Effector CD8-positive, alpha-beta T cell (primary cell): ENCODE data around the gene CASK.

Experiments used
- DNase-seq: peaks from one replicate; lab custom pipeline; 2025; lab: John Stamatoyannopoulos, UW

Gene CASK

DNA sequence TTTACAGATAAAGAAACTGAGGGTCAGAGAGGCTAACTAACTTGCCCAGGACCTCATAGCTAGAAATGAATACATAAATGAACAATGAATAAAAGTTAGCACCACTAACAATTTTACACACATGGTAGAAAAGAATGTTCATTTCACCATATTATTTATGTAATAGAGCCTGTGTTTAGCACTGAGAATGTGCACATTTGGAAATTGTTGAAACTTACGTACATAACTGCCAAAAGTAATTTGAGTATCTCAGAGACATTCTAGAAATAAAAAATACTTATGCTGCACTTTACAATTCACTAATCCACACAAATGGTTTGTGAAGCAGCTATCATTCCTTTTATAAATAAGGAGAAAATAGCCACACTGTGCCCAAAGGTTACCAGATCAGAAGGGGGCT, 9.9 kb downstream of the CASK start:
- no peak for DNase-seq

DNA sequence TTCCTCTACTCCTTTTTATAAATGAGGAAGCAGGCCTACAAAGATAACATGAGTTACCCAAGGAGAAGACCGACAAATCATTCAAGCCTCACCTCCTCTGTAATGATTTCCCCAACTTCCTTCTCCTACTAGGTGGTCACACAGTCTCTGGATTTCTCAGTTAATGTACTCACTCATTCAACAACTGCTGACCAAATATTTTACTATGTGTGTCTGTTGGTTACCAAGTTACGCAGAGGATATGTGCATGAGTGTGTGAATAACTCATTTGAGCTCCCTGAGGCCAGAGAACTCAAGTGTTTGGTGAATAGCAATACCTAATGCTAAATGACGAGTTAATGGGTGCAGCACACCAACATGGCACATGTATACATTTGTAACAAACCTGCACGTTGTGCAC, 10.4 kb downstream of the CASK start:
- DNase-seq, result no peak

DNA sequence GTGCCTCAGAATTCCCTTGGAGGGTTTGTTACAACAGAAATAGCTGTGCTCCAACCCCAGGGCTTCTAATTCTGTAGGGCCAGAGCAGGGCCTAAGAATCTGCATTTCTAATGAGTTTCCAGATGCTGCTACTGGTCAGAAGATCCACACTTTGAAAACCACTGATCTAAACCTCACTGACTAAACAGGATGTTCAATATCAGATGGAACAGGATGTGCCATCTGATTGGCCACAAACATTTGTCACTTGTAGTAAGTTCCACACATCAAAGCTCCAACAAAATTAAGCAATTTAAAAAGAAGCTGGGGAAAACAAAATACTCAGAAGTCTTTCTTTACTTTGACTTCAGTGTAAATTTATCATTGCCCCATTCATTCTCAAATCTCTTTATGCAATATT, 14.3 kb downstream of the CASK start:
- DNase-seq, result no peak

DNA sequence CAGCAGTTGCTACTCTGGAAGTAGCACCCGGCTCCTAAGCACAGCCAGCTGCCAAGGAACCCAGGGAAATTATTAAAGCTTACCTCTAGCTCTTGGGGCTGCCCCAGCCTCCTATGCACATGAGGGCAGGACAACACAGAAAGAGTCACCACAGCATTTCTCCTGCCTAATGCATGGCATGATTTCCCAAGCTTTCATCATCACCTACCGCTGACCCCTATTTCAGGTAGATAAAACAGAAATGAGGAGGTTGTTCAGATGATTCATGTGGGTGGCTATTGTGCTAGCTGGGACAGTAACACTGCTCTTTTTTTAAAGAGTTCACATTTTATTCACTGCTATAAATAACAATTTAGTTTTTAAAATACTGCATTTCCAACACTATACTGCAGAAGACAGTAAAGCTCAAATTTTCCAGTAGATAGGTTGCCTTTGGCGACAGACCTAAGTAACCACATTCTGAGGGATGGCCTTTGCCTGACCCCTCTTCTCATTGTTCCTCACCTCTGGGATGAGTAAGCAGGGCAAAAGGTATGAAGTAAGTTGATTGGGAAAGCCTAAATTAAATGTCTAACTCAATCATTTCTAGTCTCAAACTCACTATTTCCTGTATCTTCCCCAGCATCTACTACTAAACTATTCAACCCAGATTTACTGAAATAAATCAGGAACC, 16.7 kb downstream of the CASK start:
- DNase-seq, result no peak

DNA sequence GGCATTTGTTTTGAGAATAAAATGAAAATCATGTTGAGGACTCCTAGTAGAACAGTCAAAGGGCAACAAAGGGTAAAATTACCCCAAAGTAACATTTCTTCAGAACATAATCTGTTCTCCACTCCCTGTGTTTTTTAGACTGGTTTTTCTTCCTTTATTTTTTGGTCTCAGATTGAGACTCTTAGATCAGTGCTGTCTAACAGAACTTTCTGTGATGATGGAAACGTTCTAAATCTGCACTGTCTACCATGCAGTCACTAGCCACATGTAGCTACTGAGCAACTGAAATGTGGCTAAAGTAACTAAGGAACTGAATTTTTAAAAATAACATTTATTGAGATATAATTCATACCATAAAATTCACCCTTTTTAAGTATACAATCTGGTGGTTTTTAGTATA, 19.8 kb downstream of the CASK start:
- no peak for DNase-seq

DNA sequence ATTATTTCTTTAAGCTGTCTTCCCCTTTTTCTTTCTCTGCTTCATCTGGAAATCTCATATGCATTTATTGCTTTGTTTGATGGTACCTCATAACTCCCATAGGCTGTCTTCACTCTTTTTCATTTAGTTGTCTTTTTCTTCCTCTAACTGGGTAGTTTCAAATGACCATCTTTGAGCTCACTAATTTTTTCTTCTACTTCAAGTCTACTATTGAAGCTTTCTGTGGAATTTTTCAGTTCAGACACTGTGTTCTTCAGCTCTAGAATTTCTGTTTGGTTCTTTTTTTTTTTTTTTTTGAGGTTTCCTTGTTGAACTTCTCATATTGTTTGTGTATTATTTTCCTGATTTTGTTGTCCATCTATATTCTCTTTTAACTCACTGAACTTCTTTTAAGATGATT, 23.0 kb downstream of the CASK start:
- no peak for DNase-seq

DNA sequence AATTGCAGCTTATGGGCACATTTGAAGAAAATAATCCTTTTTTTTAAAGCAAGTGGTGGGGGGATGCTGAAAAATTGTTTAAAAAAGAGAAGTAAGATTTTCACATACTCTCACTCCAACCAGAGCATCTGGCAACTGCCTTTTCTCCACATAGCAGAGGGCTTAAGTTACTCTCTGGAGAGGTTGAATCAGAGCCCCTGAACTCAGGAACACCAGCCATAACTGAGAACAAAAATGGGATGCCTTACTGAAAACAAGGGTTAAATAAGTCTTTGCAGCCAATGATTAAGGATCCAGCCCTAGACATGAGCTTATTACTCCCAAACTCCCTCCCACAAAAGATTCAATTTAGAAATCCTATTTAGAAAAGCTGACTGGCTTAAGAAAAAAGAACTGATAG, 27.5 kb downstream of the CASK start:
- DNase-seq, result no peak

DNA sequence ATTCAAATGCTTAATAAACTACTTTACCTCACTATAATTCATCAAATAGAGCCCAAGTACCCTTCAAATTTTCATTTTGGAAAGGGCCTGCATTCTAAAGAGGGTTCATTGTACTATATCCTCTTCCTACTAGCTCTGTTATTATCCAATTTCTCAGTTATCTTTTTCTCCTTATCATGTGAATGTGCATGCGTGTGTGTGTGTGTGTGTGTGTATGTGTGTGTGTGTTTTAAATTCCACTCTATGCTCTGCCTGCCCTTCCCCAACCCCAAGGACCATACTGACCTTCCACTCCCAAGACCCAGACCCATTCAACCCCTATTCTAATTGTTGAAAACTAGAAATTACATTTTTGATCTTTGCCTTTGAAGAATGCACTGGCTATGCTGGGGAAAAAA, 33.3 kb downstream of the CASK start:
- no peak for DNase-seq

DNA sequence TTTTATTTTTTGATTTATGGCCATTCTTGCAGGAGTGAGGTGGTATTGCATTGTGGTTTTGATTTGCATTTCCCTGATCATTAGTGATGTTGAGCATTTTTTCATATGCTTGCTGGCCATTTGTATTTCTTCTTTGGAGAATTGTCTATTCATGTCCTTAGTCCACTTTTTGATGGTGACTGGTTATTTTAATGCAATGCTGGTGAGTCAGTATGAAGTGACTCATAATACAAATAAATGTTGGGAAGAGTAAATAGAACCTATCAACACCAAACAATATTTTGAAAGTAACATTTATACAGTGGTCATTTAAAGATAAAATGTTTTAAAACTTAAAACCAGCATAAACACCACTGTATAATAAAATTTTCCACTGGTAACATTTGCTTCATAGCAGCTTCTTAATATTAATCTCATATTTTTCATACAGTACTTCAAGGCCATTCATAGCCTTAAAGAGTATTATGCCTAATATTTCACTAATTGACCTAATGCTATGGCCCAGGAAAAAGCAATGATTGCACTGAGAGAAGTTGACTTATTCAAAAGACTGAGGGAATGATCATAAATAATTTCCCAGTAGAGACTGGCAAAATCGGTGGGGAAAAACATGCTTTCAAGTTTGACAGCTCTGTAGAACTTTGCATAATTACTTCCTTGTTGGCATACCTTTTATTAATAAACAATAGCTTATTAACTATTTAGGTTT, 33.9 kb downstream of the CASK start:
- DNase-seq, result no peak

DNA sequence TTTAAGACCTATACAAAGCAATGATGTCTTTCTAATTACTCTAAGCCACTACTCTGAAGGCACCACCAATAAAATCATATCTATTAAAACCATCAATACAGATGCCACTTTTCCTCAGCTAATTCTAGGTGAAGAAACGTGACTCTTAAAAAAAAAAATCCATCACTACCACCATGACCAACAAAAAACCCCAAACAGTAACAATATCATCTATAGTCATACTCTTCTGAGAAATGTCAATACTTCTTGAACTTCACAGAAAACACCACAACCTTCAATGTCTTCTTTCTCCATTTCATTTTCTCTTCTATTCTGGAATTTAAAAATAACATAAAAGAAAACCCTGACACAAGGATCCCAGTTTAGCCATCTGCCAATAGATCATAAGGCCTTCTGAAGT, 35.7 kb downstream of the CASK start:
- no peak for DNase-seq

DNA sequence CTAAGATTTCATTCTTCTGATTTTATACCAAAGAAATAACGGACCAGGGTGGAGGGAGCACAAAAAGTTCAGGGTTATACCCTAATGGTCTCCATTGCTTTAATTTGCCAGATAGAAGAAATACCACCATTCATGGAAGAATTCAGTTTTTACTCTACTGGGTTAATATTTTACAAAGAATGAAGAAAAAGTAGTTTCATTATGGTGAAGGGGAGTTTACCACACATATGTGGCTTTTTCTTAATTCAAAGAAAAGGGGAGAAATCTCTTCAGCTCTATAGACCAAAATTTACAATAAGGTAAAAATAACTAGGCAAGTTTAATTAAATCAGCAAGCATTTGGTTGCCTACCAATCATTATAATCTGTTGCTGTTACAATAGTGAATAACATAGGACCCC, 37.6 kb downstream of the CASK start:
- no peak for DNase-seq

DNA sequence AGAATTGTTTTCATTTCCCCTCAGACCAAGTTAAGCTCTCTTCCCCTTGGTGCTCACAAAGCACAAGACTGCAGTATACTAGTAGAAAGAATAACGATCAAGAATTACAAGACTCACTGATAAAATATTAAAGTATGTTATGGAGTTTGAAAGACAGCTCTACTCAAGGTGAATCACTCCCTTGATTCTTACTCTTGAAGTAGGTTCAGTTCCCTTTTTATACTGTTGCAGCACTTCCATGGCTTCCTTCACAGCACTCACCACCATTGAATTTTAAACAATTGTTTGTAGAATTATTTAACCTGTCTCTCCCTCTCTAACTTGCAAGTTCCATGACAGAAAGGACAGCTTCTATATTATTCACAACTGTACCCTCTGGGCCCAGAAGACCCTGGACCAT, 42.2 kb downstream of the CASK start:
- DNase-seq, result no peak

DNA sequence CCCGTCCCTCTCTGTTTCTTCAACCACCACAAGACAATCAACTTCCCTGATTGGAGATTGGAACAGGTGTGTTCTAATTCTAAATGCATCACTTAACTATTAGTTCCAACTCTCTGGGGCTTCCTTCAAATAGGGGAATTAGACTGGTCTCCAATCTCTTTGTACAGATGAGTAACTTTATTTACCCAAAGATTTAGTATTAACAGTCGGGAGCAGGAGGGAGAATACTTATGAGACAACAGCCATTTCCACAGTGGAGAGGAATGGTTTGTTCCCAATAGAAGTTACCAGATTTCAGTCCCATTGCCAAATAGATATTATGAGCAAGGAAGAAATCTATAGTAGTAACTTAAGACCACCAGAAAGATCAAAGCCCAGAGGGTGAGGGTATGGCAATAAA, 46.2 kb downstream of the CASK start:
- no peak for DNase-seq

DNA sequence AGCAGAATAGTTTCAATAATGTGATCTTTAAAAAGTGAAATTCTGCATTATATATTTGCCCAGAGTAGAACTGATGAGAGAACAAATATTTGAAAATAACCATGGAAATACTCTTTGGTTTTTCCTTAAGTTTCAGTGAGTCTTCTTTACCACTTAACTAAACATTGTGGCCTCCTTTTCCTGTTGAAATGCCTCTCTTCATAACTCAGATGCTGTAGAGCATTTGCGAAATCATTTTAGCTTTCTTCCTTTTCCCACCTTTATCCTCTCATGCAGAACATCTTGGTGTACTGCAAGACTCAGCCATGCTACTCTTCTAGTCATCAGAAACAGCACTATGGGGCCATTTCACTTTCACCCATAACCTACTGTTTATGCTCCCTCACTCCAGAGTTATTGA, 48.2 kb downstream of the CASK start:
- DNase-seq, result no peak

DNA sequence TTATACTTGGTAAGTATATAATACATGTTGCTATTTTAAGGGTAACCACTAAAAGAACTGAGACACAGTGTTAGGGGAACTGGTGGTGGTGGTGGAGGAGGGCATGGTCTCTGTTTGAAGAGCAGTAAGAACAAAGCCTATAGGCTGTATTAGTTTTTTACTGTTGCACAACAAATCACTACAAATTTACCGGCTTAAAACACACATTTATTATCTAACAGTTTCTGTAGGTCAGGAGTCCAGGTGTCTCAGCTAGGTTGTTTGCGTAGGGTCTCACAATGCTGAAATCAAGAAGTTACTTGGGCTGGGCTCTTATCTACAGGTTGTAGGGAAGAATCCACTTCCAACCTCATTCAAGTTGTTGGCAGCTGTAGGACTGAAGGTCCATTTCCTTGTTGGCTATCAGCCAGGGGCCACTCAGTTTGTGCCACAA, 52.6 kb downstream of the CASK start:
- no peak for DNase-seq

DNA sequence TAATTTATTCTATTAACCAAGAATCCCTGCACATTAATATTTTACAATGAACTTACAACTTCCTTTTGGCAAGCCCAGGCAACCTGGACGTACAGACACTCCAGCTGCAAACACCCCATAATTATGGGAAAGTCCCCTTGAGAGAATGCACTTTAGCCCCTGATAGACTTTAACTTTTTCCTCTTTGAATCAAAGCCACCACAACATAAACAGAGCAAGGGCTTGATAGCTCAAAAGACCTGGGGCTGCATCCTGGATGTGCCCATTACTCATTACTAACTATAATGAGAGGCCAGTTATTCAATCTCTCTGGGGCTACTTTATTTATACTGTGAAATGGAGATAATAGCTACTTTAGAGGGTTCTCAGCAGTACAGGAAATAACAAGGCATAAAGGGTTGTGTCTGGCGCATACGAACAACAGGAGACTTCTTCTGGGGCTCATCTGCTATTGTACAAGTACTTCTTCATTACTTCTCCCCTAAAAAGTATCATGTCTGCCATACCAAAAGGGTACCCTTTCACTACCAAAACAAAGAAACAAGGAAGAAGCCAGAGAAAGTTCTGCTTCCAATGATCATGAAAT, 54.9 kb downstream of the CASK start:
- DNase-seq, result no peak

DNA sequence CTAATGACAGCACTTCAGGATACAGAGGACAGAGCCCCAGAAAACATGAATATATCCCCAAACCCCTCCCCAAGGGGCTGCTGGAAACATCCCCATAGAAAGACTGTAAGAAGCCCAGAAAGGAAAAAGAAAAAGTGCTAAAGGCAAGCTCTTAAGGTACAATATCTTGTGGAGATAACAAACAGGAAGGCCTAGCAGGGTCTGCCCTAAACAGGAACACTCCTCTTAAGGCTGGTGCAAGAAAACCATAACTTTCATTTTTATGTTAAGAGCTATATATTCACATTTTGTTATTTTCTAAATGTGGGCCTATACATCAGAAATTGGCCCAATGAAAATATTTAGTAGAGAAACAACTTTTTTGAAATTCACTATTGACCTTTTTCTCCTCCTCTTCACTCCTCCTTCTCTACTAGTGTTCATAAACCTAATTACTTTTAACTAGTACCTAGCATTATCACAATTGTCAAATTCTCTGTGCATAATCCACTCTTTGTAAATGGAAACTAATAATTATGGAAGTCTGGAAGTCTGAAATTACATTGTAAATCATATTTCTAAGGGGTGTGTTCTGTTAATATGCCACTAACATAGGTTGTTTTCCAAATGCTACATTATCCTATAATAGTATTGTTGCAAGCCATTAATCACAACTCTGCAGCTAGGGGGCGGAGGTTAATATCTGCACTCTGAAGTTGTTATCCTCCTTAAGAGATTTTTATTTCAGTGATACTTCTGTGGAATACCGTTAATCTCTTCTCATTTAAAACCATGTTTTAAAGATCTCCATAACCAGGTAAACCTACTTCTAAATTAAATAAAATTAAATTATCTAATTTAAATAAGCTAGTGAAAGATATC, 59.8 kb downstream of the CASK start:
- DNase-seq, result no peak

DNA sequence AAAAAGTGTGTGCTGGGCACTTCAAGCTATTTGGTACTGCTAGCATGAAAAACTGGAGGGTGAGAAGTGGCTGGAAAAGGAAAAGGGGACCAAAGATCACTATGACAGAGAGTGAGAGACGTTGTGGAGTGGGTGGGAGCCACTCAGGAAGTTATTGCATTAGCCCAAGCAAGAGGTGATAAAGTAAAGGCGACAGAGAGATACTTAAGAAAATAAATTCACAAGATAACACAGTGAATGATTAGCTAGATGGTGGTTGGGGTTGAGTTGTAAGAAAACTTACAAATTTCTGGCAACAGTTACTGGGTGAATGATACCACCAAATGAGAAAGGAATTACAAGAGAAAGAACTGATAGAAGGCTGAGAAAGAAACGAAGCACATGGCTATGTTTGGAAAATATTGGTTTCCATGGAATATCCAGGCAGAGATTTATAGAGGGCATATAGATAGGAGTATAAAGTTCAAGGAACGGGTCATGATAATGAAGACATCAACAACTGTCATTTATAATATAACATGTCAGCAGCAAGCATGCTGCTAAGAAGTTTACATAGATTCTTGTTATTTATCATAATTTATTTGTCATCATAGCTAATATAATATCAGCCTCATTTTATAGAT, 60.7 kb downstream of the CASK start:
- DNase-seq, result no peak

DNA sequence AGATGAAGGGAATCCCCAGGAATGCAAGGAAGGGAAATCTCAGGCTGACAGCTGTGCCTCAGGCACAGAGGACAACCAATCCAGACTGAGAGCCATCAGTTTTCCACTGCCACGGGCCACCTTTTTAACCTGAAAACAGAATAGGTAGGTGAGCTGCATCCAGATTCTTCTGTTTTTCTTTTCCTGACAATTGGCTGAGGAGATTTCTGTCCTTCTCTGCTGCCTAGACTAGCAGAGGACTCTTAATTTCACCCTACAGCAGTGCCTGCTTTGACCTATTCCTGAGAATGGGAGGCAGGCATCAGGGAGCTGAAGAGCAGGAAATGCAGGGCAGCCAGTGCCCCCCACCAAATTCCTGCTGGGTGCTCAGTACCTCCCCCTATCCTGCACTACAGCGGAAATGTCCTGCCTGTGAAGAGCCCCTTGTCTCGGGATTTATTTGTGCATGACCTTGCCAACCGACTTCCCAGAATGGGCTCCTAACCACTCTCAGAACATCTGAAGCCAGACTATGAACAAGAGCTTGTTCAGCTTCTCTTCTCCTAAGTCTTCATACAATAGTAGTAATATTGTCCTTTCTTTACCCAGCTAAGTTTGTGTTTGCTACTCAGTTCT, 65.1 kb downstream of the CASK start:
- DNase-seq, result no peak

DNA sequence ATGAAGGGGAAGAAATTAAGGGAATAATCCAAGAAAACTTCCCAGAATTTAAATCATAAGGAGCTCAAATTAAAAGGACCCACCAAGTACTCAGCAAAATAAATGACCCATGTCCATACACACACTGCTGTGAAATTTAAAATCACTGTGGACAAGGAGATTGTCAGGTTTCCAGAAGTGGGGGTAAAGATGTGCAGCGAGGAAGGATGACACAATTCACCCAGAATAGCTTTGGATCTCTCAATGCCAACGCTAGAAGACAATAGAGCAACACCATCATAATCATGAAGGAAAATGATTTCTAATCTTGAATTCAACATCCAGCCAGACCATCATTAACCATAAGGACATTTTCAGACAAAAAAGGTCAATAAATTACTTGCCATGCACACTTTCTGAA, 65.7 kb downstream of the CASK start:
- DNase-seq, result no peak

DNA sequence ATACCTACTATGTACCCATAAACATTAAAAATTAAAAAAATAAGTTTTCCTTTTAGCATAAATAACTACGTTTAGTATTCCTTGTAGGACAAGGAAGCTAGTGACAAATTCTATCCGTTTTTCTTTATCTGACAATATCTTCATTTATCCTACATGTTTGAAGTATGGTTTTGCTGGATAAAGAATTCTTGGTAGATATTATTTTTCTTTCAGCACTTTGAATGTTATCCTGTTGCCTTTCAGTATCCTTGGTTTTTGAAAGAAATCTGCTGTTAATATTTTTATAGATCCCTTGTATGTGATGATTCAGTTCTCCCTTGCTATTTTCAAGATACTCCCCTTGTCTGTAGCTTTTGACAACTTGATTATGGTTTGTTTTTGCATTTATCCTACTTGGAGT, 76.6 kb downstream of the CASK start:
- no peak for DNase-seq
